Measurements from ENCODE around the gene EQTN. TPM values are rescaled to one million over a fixed set of nuclear protein-coding genes. Genes with fewer than 3 reads are reported as not detected.

Gene EQTN
- total and polyA plus RNA-seq, 5 donors from 2014 or later: not detected

- no peak overlapping the region for H3K4me3 Mint-ChIP-seq
- no peaks in the 10 kb centered on the region for H3K4me1 Mint-ChIP-seq
- H3K36me3 Mint-ChIP-seq: no peaks in the 10 kb centered on the region
- Histone ChIP-seq H3K4me1 (ENCODE audit: control insufficient read depth, insufficient read depth, low read length, poor library complexity, severe bottlenecking) (no peaks in the 10 kb centered on the region), H3K4me3 (ENCODE audit: low read depth, low read length) (no peak overlapping the region), H3K9me3 (ENCODE audit: control insufficient read depth in 2 of 2, low read length in 2 of 2) (no peaks in the 10 kb centered on the region), H3K27me3 (ENCODE audit: control insufficient read depth, insufficient read depth, low read length) (no peaks in the 10 kb centered on the region), H3K36me3 (ENCODE audit: control insufficient read depth, insufficient read depth, low read length) (no peaks in the 10 kb centered on the region), H3K27ac (ENCODE audit: insufficient read depth, low read length, poor library complexity, severe bottlenecking) (no peak overlapping the region)
- peak overlapping the region in 1 of 3 donors; percentile 58 for H3K27ac Mint-ChIP-seq
- H3K27me3 Mint-ChIP-seq: no peaks in the 10 kb centered on the region
- DNase-seq (no peak), ATAC-seq (ENCODE audit: low read depth in 2 of 2) (no peak)
- H3K9me3 Mint-ChIP-seq: no peaks in the 10 kb centered on the region
Measured at GRCh38 chr9:27337833-27338526, 41.0 kb upstream of the EQTN start.

DNA sequence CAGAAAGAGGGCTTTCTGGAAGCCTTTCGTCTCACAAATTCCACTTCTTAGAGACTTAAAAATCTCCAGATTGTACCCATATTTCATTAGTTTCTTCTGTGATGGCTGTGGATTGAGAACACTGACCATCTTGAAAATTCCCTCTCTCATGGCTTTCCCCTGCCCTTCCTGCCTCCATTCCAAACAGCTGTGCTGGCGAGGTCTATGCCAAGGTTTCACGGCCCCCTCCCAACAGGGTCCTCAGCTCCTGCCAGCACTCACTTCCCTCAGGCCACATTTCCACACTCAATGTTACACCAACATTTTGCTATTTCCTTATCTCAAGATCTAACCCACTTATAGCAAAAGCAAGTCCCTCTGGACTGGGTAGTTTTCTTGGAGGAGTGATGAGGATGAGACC, 40.3 kb upstream of the EQTN start:
- Mint-ChIP-seq H3K4me1 (no peaks in the 10 kb centered on the region), H3K36me3 (no peaks in the 10 kb centered on the region), H3K4me3 (no peak overlapping the region), H3K9me3 (no peaks in the 10 kb centered on the region), H3K27me3 (no peaks in the 10 kb centered on the region), H3K27ac (no peak overlapping the region)
- H3K36me3 ChIP-seq (ENCODE audit: control insufficient read depth, insufficient read depth, low read length): no peaks in the 10 kb centered on the region
- ATAC-seq (ENCODE audit: low read depth in 2 of 2): no peak
- H3K27ac ChIP-seq (ENCODE audit: insufficient read depth, low read length, poor library complexity, severe bottlenecking): no peak overlapping the region
- DNase-seq: no peak
- no peak overlapping the region for H3K4me3 ChIP-seq (ENCODE audit: low read depth, low read length)
- no peaks in the 10 kb centered on the region for H3K9me3 ChIP-seq (ENCODE audit: control insufficient read depth in 2 of 2, low read length in 2 of 2)
- H3K27me3 ChIP-seq (ENCODE audit: control insufficient read depth, insufficient read depth, low read length): no peaks in the 10 kb centered on the region
- H3K4me1 ChIP-seq (ENCODE audit: control insufficient read depth, insufficient read depth, low read length, poor library complexity, severe bottlenecking): no peaks in the 10 kb centered on the region

DNA sequence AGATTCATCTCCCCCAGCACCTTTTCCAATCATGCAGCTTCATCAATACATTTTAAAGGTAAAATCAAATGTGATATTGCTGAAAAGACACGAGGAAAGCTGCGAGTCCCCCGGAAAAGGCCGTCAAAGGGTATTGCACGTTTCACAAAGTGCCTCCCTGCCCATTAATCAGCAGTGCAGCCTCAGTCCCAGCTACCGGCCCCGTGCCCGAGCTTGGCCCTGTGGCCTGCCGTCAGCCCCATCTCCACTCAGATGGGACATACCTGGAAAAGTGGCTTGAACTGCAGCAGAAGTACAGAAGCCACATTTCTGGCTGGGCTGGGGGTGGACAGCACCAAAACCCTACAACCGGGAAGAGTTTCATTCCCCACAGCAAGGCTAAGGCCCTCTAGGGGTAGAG, 39.9 kb upstream of the EQTN start:
- no peaks in the 10 kb centered on the region for H3K36me3 Mint-ChIP-seq
- DNase-seq: no peak
- no peaks in the 10 kb centered on the region for H3K4me1 Mint-ChIP-seq
- no peaks in the 10 kb centered on the region for H3K9me3 ChIP-seq (ENCODE audit: control insufficient read depth in 2 of 2, low read length in 2 of 2)
- H3K4me1 ChIP-seq (ENCODE audit: control insufficient read depth, insufficient read depth, low read length, poor library complexity, severe bottlenecking): no peaks in the 10 kb centered on the region
- no peaks in the 10 kb centered on the region for H3K27me3 ChIP-seq (ENCODE audit: control insufficient read depth, insufficient read depth, low read length)
- H3K27ac ChIP-seq (ENCODE audit: insufficient read depth, low read length, poor library complexity, severe bottlenecking): no peak overlapping the region
- H3K4me3 ChIP-seq (ENCODE audit: low read depth, low read length): no peak overlapping the region
- H3K27me3 Mint-ChIP-seq: no peaks in the 10 kb centered on the region
- H3K9me3 Mint-ChIP-seq: no peaks in the 10 kb centered on the region
- no peaks in the 10 kb centered on the region for H3K36me3 ChIP-seq (ENCODE audit: control insufficient read depth, insufficient read depth, low read length)
- H3K4me3 Mint-ChIP-seq: no peak overlapping the region
- no peak for ATAC-seq (ENCODE audit: low read depth in 2 of 2)
- no peak overlapping the region for H3K27ac Mint-ChIP-seq

GRCh38 chr9:27336126-27336525, 39.2 kb upstream of the EQTN start:
- DNase-seq: no peak
- H3K27me3 ChIP-seq (ENCODE audit: control insufficient read depth, insufficient read depth, low read length): no peaks in the 10 kb centered on the region
- H3K36me3 Mint-ChIP-seq: no peaks in the 10 kb centered on the region
- no peak overlapping the region for H3K4me3 Mint-ChIP-seq
- no peak overlapping the region for H3K4me3 ChIP-seq (ENCODE audit: low read depth, low read length)
- H3K4me1 ChIP-seq (ENCODE audit: control insufficient read depth, insufficient read depth, low read length, poor library complexity, severe bottlenecking): no peaks in the 10 kb centered on the region
- H3K9me3 Mint-ChIP-seq: no peaks in the 10 kb centered on the region
- no peaks in the 10 kb centered on the region for H3K9me3 ChIP-seq (ENCODE audit: control insufficient read depth in 2 of 2, low read length in 2 of 2)
- no peaks in the 10 kb centered on the region for H3K4me1 Mint-ChIP-seq
- H3K36me3 ChIP-seq (ENCODE audit: control insufficient read depth, insufficient read depth, low read length): no peaks in the 10 kb centered on the region
- no peak for ATAC-seq (ENCODE audit: low read depth in 2 of 2)
- no peak overlapping the region for H3K27ac ChIP-seq (ENCODE audit: insufficient read depth, low read length, poor library complexity, severe bottlenecking)
- H3K27ac Mint-ChIP-seq: no peak overlapping the region
- H3K27me3 Mint-ChIP-seq: no peaks in the 10 kb centered on the region

DNA sequence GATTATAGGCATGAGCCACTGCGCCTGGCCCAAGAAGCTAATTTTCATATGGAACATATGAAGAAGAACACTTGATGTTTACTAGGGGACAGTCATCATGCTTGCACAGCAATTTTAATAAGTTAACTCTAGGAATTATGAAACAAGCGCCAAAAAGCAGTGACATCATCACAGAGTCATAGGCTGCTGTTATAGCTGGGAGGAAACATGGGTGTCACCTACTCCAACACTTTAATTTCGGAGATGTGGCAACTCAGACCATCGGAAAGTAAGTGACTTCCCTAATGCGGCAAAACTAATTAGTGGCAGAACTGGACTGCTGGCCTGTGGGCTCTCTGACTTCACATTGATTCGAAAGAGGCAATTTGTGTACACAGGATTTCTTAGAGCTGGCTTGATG, 38.1 kb upstream of the EQTN start:
- no peak overlapping the region for H3K27ac Mint-ChIP-seq
- Histone ChIP-seq H3K4me1 (ENCODE audit: control insufficient read depth, insufficient read depth, low read length, poor library complexity, severe bottlenecking) (no peaks in the 10 kb centered on the region), H3K36me3 (ENCODE audit: control insufficient read depth, insufficient read depth, low read length) (no peaks in the 10 kb centered on the region), H3K4me3 (ENCODE audit: low read depth, low read length) (no peak overlapping the region), H3K9me3 (ENCODE audit: control insufficient read depth in 2 of 2, low read length in 2 of 2) (no peaks in the 10 kb centered on the region), H3K27me3 (ENCODE audit: control insufficient read depth, insufficient read depth, low read length) (no peaks in the 10 kb centered on the region), H3K27ac (ENCODE audit: insufficient read depth, low read length, poor library complexity, severe bottlenecking) (no peak overlapping the region)
- no peaks in the 10 kb centered on the region for H3K4me1 Mint-ChIP-seq
- ATAC-seq (ENCODE audit: low read depth in 2 of 2) (no peak), DNase-seq (no peak)
- H3K4me3 Mint-ChIP-seq: no peak overlapping the region
- H3K27me3 Mint-ChIP-seq: no peaks in the 10 kb centered on the region
- H3K36me3 Mint-ChIP-seq: no peaks in the 10 kb centered on the region
- no peaks in the 10 kb centered on the region for H3K9me3 Mint-ChIP-seq

DNA sequence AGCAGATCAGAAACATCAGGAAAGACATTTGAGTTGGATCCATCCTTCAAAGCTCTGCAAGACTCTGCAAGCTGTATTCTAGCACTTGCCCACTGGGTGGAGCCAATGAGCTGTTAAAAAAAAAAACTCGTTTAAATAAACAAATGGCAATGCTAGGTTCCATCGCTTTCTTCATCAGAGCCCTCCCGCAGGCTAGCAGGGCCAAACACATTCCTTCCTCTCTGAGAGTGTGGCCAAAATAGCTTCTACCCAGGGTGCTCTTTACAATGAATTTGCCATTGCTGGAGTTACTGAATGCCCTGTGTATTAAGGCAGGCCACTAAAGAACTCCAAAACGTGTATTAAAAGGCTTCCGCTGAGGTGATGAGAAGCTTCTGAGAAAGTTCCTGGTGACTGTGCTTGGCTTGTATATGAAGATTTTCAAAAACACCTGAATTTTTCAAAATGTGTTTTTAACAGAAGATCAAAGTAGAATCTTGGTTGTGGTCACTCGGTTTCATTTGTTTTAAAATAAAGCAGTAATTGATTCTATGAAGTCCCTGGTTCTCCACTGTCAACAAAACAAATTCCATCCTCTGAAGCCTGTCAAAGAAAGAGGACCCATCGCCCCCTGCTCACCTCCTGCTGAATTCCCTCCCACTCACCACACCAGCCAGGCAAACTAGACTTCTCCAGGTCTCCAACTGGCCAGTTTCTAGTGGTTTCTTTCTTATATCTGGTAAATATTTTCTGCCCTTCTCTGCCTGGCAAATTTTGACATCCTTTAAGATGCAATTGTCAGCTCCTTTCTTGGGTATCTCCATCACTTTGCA, 36.5 kb upstream of the EQTN start:
- Histone ChIP-seq H3K36me3 (ENCODE audit: control insufficient read depth, insufficient read depth, low read length) (no peaks in the 10 kb centered on the region), H3K4me3 (ENCODE audit: low read depth, low read length) (no peak overlapping the region), H3K4me1 (ENCODE audit: control insufficient read depth, insufficient read depth, low read length, poor library complexity, severe bottlenecking) (no peaks in the 10 kb centered on the region), H3K9me3 (ENCODE audit: control insufficient read depth in 2 of 2, low read length in 2 of 2) (no peaks in the 10 kb centered on the region), H3K27ac (ENCODE audit: insufficient read depth, low read length, poor library complexity, severe bottlenecking) (no peak overlapping the region), H3K27me3 (ENCODE audit: control insufficient read depth, insufficient read depth, low read length) (no peaks in the 10 kb centered on the region)
- ATAC-seq (ENCODE audit: low read depth in 2 of 2): peak; percentile 48
- Mint-ChIP-seq H3K4me3 (no peak overlapping the region), H3K36me3 (no peaks in the 10 kb centered on the region), H3K27me3 (no peaks in the 10 kb centered on the region), H3K27ac (no peak overlapping the region), H3K4me1 (no peaks in the 10 kb centered on the region), H3K9me3 (no peaks in the 10 kb centered on the region)
- peak in 2 of 3 donors; percentile 52 to 72 for DNase-seq

- Mint-ChIP-seq H3K4me3 (no peak overlapping the region), H3K4me1 (no peaks in the 10 kb centered on the region), H3K9me3 (no peaks in the 10 kb centered on the region), H3K36me3 (no peaks in the 10 kb centered on the region), H3K27ac (no peak overlapping the region), H3K27me3 (no peaks in the 10 kb centered on the region)
- Histone ChIP-seq H3K4me3 (ENCODE audit: low read depth, low read length) (no peak overlapping the region), H3K36me3 (ENCODE audit: control insufficient read depth, insufficient read depth, low read length) (no peaks in the 10 kb centered on the region), H3K27ac (ENCODE audit: insufficient read depth, low read length, poor library complexity, severe bottlenecking) (no peak overlapping the region), H3K4me1 (ENCODE audit: control insufficient read depth, insufficient read depth, low read length, poor library complexity, severe bottlenecking) (no peaks in the 10 kb centered on the region), H3K27me3 (ENCODE audit: control insufficient read depth, insufficient read depth, low read length) (no peaks in the 10 kb centered on the region), H3K9me3 (ENCODE audit: control insufficient read depth in 2 of 2, low read length in 2 of 2) (no peaks in the 10 kb centered on the region)
- DNase-seq (no peak), ATAC-seq (ENCODE audit: low read depth in 2 of 2) (no peak)
Measured at GRCh38 chr9:27331393-27331792, 34.4 kb upstream of the EQTN start.

GRCh38 chr9:27329291-27329690, 32.3 kb upstream of the EQTN start:
- H3K27me3 Mint-ChIP-seq: no peaks in the 10 kb centered on the region

More at GRCh38 chr9:27329291-27329690, 32.3 kb upstream of the EQTN start:
- Mint-ChIP-seq H3K4me1 (no peaks in the 10 kb centered on the region), H3K36me3 (no peaks in the 10 kb centered on the region), H3K27ac (no peak overlapping the region), H3K4me3 (no peak overlapping the region), H3K9me3 (no peaks in the 10 kb centered on the region)
- no peaks in the 10 kb centered on the region for H3K27me3 ChIP-seq (ENCODE audit: control insufficient read depth, insufficient read depth, low read length)
- no peak overlapping the region for H3K27ac ChIP-seq (ENCODE audit: insufficient read depth, low read length, poor library complexity, severe bottlenecking)
- no peaks in the 10 kb centered on the region for H3K9me3 ChIP-seq (ENCODE audit: control insufficient read depth in 2 of 2, low read length in 2 of 2)
- no peaks in the 10 kb centered on the region for H3K36me3 ChIP-seq (ENCODE audit: control insufficient read depth, insufficient read depth, low read length)
- DNase-seq: no peak
- ATAC-seq (ENCODE audit: low read depth in 2 of 2): no peak
- H3K4me3 ChIP-seq (ENCODE audit: low read depth, low read length): no peak overlapping the region
- no peaks in the 10 kb centered on the region for H3K4me1 ChIP-seq (ENCODE audit: control insufficient read depth, insufficient read depth, low read length, poor library complexity, severe bottlenecking)

Data from CD4-positive, CD25-positive, alpha-beta regulatory T cell (primary cell).